HepG2 (cell line): ENCODE data around the gene SHF. TPM values are rescaled to one million over a fixed set of nuclear protein-coding genes. Genes with fewer than 3 reads are reported as not detected.

Experiments
- ATAC-seq: fragments of 200-7000 bp; cut with Tn5 transposase; 3 replicates; pipeline ENCODE4 v1.9.1; 2020; ENCODE audit warnings: mild to moderate bottlenecking, moderate library complexity
- BruUV-seq: library from RNA; stranded (reverse); fragments of 400-500 nt; replicated peaks from 2 replicates; lab custom pipeline; 2021; lab: Mats Ljungman, UMichigan
- CTCF ChIA-PET: fragments of 300-600 bp; formaldehyde crosslinking; extraction: SDS; loops from one replicate; lab custom pipeline; 2021; ENCODE audit warnings: low total read pairs, inconsistent platforms, low intra/inter-chr PET ratio; lab: Yijun Ruan, JAX
- POLR2A ChIA-PET: fragments of 350-600 bp; sonication (Branson Sonifier 250); formaldehyde crosslinking; loops from one replicate; lab custom pipeline; 2020; ENCODE audit warnings: antibody characterized with exemption, inconsistent platforms; lab: Yijun Ruan, JAX
- DNase-seq: peaks from one replicate; pipeline ENCODE4 v3.0.0-alpha.2; 2015; ENCODE audit warnings: low spot score
- FAIRE-seq: peaks from 3 replicates; lab custom pipeline; 2011; peaks lifted over from hg19 to GRCh38; lab: Jason Lieb, UNC
- H2AFZ ChIP-seq: one replicate; pipeline ENCODE4 v1.6.1; 2011; ENCODE audit warnings: low read length, inconsistent platforms
- H3K27ac ChIP-seq: fragments of 300-600 bp; 3 replicates; pipeline ENCODE4 v1.8.0; 2011; ENCODE audit warnings: mixed run types, mild to moderate bottlenecking, mixed read lengths, low read length, inconsistent platforms; ENCODE audit not compliant: insufficient read depth; ENCODE audit errors: extremely low read length
- H3K27me3 ChIP-seq, 2 experiments: fragments of 200-600 bp in 1 of 2; 2 replicates in 1 of 2; 3 replicates in 1 of 2; pipeline versions ENCODE4 v1.6.0 to v1.8.0; 2011; ENCODE audit warnings: low read length in 2 of 2, mild to moderate bottlenecking in 2 of 2, moderate library complexity in 2 of 2, inconsistent platforms in 1 of 2; ENCODE audit not compliant: insufficient read depth in 2 of 2, control insufficient read depth in 1 of 2
- H3K36me3 ChIP-seq, 2 experiments: fragments of 200-600 bp in 1 of 2; replicated peaks in 1 of 2; 2 replicates in 1 of 2; 3 replicates in 1 of 2; pipeline versions ENCODE4 v1.5.1 to v1.8.0; 2011; ENCODE audit warnings: low read length in 2 of 2, inconsistent platforms in 1 of 2; ENCODE audit not compliant: insufficient read depth in 2 of 2, control insufficient read depth in 1 of 2
- H3K4me1 ChIP-seq: 2 replicates; pipeline ENCODE4 v1.5.1; 2012; ENCODE audit warnings: low read length, inconsistent platforms; ENCODE audit not compliant: insufficient read depth
- H3K4me2 ChIP-seq: 2 replicates; pipeline ENCODE4 v1.6.0; 2011; ENCODE audit warnings: low read depth, low read length, inconsistent platforms
- H3K4me3 ChIP-seq, 3 experiments: fragments of 200-600 bp in 1 of 3; sonication (generic), shearing (Covaris generic) in 1 of 3; replicated peaks in 1 of 3; 2 replicates each; pipeline ENCODE4 v1.5.1; 2011 to 2016; ENCODE audit warnings: low read length in 3 of 3, inconsistent platforms in 2 of 3, low read depth in 2 of 3, mild to moderate bottlenecking in 2 of 3, control low read depth in 1 of 3, mixed read lengths in 1 of 3; ENCODE audit not compliant: insufficient read depth in 1 of 3
- H3K79me2 ChIP-seq: one replicate; pipeline ENCODE4 v1.6.1; 2011; ENCODE audit warnings: low read length, inconsistent platforms; ENCODE audit not compliant: insufficient read depth
- H3K9ac ChIP-seq: 2 replicates; pipeline ENCODE4 v1.6.0; 2011; ENCODE audit warnings: mild to moderate bottlenecking, low read depth, low read length, inconsistent platforms; ENCODE audit not compliant: insufficient read depth
- H3K9me3 ChIP-seq: 2 replicates; pipeline ENCODE4 v1.5.1; 2012; ENCODE audit warnings: mild to moderate bottlenecking, low read length
- H4K20me1 ChIP-seq: 2 replicates; pipeline ENCODE4 v1.6.0; 2011; ENCODE audit warnings: inconsistent platforms, mild to moderate bottlenecking, low read length, moderate library complexity; ENCODE audit not compliant: insufficient read depth
- JARID2 ChIP-seq: sonication (generic); formaldehyde crosslinking; IDR thresholded peaks from 2 replicates; pipeline ENCODE4 v1.8.1; 2023; ENCODE audit warnings: missing genetic modification reagents, inconsistent platforms; ENCODE audit not compliant: insufficient replicate concordance
- MEIS2 ChIP-seq: sonication (generic); formaldehyde crosslinking; IDR thresholded peaks from 2 replicates; pipeline ENCODE4 v1.9.0; 2021; ENCODE audit warnings: mild to moderate bottlenecking, missing genetic modification reagents
- MTF1 ChIP-seq: sonication (generic); formaldehyde crosslinking; IDR thresholded peaks from 2 replicates; pipeline ENCODE4 v1.5.0; 2020; ENCODE audit warnings: missing genetic modification reagents
- NR1H2 ChIP-seq: sonication (generic); formaldehyde crosslinking; IDR thresholded peaks from 2 replicates; pipeline ENCODE4 v1.8.1; 2022; ENCODE audit warnings: low read depth, missing genetic modification reagents, borderline replicate concordance
- POLR2A ChIP-seq, 2 experiments: IDR thresholded peaks; 2 replicates each; pipeline ENCODE4 v1.6.1; 2011; ENCODE audit warnings: low read depth in 2 of 2, low read length in 2 of 2, mild to moderate bottlenecking in 1 of 2, moderate library complexity in 1 of 2; ENCODE audit not compliant: insufficient read depth in 1 of 2
- PRDM4 ChIP-seq: sonication (generic); formaldehyde crosslinking; IDR thresholded peaks from 2 replicates; pipeline ENCODE4 v1.9.0; 2021; ENCODE audit warnings: missing genetic modification reagents, borderline replicate concordance
- SP2 ChIP-seq: sonication (generic); formaldehyde crosslinking; IDR thresholded peaks from 2 replicates; pipeline ENCODE4 v1.5.1; 2020; ENCODE audit warnings: mild to moderate bottlenecking, missing genetic modification reagents
- SP4 ChIP-seq: sonication (generic); formaldehyde crosslinking; IDR thresholded peaks from 2 replicates; pipeline ENCODE4 v1.8.1; 2023; ENCODE audit warnings: mild to moderate bottlenecking, missing genetic modification reagents
- TRIM22 ChIP-seq: fragments of 450-650 bp; IDR thresholded peaks from 2 replicates; pipeline ENCODE4 v1.6.1; 2017
- ZBTB21 ChIP-seq: sonication (generic); formaldehyde crosslinking; IDR thresholded peaks from 2 replicates; pipeline ENCODE4 v1.4.0; 2020; ENCODE audit warnings: missing genetic modification reagents
- ZNF326 ChIP-seq: sonication (generic); formaldehyde crosslinking; IDR thresholded peaks from 2 replicates; pipeline ENCODE4 v1.4.0; 2020; ENCODE audit warnings: missing genetic modification reagents, borderline replicate concordance
- ZNF773 ChIP-seq: sonication (generic); formaldehyde crosslinking; IDR thresholded peaks from 2 replicates; pipeline ENCODE4 v1.4.0; 2020; ENCODE audit warnings: missing genetic modification reagents, borderline replicate concordance
- WGBS: methylation state at CpG from one replicate; pipeline ENCODE4 v1.1.6; 2017; ENCODE audit warnings: low lambda C conversion rate; 5-methylcytosine and 5-hydroxymethylcytosine counted together
- in situ Hi-C: cut with HindIII; loops from 2 replicates; pipeline ENCODE4 v1.10.0; 2017; ENCODE audit warnings: low pct_unique_long_range_greater_than_20kb; ENCODE audit not compliant: extremely low pct_ligation_motif_present
- intact Hi-C: fragments of 100-400 bp; cut with micrococcal nuclease; formaldehyde crosslinking; loops from one replicate; pipeline ENCODE4 v1.10.0; 2022; ENCODE audit not compliant: unreplicated experiment
- polyA plus RNA-seq, 8 experiments: library from polyadenylated mRNA; depleted of rRNA in 3 of 8; stranded (reverse) in 7 of 8; unstranded in 1 of 8; fragments of >200 nt; fragmentation: Illumina TruSeq in 4 of 8; extraction: Trizol in 4 of 8; gene quantifications; 2 replicates each; pipeline versions ENCODE4 v1.2.1 to v1.2.3, GENCODE V29; 2011 to 2016; ENCODE audit warnings: low read depth in 4 of 8, missing spikeins in 1 of 8, mixed read lengths in 1 of 8; ENCODE audit not compliant: insufficient read depth in 1 of 8
- total RNA-seq, 5 experiments: library from RNA; depleted of rRNA; stranded (reverse); fragments of >200 nt; fragmentation: Illumina TruSeq; extraction: Trizol; gene quantifications; 2 replicates each; pipeline ENCODE4 v1.2.3, GENCODE V29; 2016; ENCODE audit warnings: low read depth in 1 of 5
- TF ChIP-seq, protein P1 (sequence below): sonication (generic); formaldehyde crosslinking; IDR thresholded peaks from 2 replicates; pipeline ENCODE4 v1.4.0; 2020; ENCODE audit warnings: missing genetic modification reagents

Gene SHF
- total and polyA plus RNA-seq, 2 of the 13 experiments (the other 11 are each of a cell fraction or from before 2014, with no cell fraction given), result 20.9 to 25.5 TPM

DNA sequence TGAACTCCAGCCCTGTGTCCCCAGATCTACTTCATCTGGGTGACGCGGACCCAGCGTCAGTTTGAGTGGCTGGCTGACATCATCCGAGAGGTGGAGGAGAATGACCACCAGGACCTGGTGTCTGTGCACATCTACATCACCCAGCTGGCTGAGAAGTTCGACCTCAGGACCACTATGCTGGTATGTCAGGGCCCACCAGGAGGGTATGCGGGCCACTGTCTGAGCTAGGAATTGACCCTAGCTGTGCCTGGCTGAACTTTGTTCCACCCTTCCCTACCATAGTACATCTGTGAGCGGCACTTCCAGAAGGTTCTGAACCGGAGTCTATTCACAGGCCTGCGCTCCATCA lies 24.3 kb downstream of the SHF start (continued):
- peak; percentile 9; the same call in 1 of the 2 replicates for TF ChIP-seq SP4
- 0 out of 2 replicates have a peak, but pooled peaks have one; percentile 67 for TF ChIP-seq ZNF326 (CRISPR knock-in tag)
- TF ChIP-seq SP2 (CRISPR knock-in tag), result peak; percentile 3; the same call in 1 of the 2 replicates
- no peak for TF ChIP-seq ZBTB21 (CRISPR knock-in tag)
- 0 out of 2 replicates have a peak, but pooled peaks have one; percentile 55 for TF ChIP-seq NR1H2 (CRISPR knock-in tag)

DNA sequence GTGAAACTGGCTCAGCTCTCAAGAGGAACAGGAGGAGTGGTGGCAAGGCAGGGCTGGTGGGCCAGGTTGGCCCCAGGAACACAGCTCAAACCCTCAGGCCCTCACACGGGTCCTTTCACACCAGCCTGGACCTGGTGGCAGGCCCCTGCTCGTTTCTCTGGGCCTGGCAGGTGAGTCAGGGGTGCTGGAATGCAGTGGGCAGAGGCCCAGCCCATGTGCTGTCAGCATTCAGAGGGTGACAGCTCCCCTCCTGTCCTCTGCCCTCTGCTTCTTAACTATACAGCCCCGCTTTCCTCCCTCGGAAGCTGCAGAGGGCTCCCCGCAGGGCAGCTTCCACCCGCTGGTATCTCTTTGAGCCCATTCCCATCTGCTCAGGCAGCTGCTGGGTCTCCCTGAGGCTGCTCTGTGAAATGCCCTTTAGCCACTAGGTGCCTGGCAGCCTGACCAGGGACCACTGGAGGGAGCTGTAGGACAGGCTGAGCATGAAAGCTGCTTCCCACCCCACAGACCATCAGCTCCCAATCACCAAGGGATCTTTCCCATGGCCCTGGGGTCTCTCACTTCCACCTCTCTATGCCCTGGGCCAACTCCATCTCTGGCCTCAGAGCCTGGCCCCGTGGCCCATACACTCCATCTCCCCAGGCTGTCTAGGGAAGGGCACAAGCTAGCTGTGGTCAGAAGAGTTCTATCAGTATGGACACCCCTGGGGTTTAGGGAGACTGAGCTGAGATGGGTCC lies 24.8 kb downstream of the SHF start:
- no peaks in the 10 kb centered on the region for H3K27me3 ChIP-seq
- H3K79me2 ChIP-seq, result no peaks in the 10 kb centered on the region
- no TSS peak for BruUV-seq
- ATAC-seq (peak; percentile 83), DNase-seq (peak; percentile 76), FAIRE-seq (peak; percentile 94)
- no peak overlapping the region for H3K9ac ChIP-seq
- H3K4me2 ChIP-seq, result peak overlapping the region; percentile 38; the same call in 1 of the 2 replicates
- POLR2A ChIA-PET, result interaction anchor here (0.9 to 1.9 kb wide), 6 partner anchors 24 to 239 kb away, joined by 4 to 12 read pairs (median 5); partner anchors contain the start of gene SHF
- in situ Hi-C loops (loop anchor here (5.0 kb wide), 2 partner anchors 99 to 239 kb away; a partner anchor contains a TSS), intact Hi-C loops (loop anchor here (2.0 to 5.0 kb wide), 3 partner anchors 38 to 294 kb away; a partner anchor contains a TSS)
- CTCF ChIA-PET, result interaction anchor here (0.7 to 2.3 kb wide), 5 partner anchors 42 to 294 kb away, joined by 3 to 16 read pairs (median 4); no protein-coding TSS in a partner anchor
- H2AFZ ChIP-seq, result no peak overlapping the region
- no peaks in the 10 kb centered on the region for H3K9me3 ChIP-seq
- peaks cover 41% of the 10 kb centered on the region for H3K4me1 ChIP-seq
- H4K20me1 ChIP-seq, result no peaks in the 10 kb centered on the region
- no peaks in the 10 kb centered on the region for H3K36me3 ChIP-seq
- 0% methylated on average over 5 of the region's 7 CpGs for WGBS
- no peak overlapping the region for H3K27ac ChIP-seq
- H3K4me3 ChIP-seq, result no peak overlapping the region; a peak in 1 of 6 replicates
- no peak for TF ChIP-seq MEIS2 (CRISPR knock-in tag)
- TF ChIP-seq JARID2 (CRISPR knock-in tag), result no peak
- no peak for TF ChIP-seq MTF1 (CRISPR knock-in tag)
- no peak for TF ChIP-seq ZNF773 (CRISPR knock-in tag)
- peak; percentile 25; the same call in 1 of the 2 replicates for TF ChIP-seq SP4
- TF ChIP-seq POLR2A (IDR thresholded peaks at IDR 0.05; ENCODE audit: insufficient read depth in 1 of 2, low read depth in 2 of 2, low read length in 2 of 2), result no peak
- TF ChIP-seq, protein P1, sequence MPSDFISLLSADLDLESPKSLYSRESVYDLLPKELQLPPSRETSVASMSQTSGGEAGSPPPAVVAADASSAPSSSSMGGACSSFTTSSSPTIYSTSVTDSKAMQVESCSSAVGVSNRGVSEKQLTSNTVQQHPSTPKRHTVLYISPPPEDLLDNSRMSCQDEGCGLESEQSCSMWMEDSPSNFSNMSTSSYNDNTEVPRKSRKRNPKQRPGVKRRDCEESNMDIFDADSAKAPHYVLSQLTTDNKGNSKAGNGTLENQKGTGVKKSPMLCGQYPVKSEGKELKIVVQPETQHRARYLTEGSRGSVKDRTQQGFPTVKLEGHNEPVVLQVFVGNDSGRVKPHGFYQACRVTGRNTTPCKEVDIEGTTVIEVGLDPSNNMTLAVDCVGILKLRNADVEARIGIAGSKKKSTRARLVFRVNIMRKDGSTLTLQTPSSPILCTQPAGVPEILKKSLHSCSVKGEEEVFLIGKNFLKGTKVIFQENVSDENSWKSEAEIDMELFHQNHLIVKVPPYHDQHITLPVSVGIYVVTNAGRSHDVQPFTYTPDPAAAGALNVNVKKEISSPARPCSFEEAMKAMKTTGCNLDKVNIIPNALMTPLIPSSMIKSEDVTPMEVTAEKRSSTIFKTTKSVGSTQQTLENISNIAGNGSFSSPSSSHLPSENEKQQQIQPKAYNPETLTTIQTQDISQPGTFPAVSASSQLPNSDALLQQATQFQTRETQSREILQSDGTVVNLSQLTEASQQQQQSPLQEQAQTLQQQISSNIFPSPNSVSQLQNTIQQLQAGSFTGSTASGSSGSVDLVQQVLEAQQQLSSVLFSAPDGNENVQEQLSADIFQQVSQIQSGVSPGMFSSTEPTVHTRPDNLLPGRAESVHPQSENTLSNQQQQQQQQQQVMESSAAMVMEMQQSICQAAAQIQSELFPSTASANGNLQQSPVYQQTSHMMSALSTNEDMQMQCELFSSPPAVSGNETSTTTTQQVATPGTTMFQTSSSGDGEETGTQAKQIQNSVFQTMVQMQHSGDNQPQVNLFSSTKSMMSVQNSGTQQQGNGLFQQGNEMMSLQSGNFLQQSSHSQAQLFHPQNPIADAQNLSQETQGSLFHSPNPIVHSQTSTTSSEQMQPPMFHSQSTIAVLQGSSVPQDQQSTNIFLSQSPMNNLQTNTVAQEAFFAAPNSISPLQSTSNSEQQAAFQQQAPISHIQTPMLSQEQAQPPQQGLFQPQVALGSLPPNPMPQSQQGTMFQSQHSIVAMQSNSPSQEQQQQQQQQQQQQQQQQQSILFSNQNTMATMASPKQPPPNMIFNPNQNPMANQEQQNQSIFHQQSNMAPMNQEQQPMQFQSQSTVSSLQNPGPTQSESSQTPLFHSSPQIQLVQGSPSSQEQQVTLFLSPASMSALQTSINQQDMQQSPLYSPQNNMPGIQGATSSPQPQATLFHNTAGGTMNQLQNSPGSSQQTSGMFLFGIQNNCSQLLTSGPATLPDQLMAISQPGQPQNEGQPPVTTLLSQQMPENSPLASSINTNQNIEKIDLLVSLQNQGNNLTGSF, result no peak
- no peak for TF ChIP-seq PRDM4 (CRISPR knock-in tag)
- TF ChIP-seq TRIM22, result no peak
